Esophagus muscularis mucosa (tissue), 4 donors: ENCODE data around the gene UNC119B.

Experiments
- EP300 ChIP-seq: sonication (generic); formaldehyde crosslinking; IDR thresholded peaks from one replicate; pipeline ENCODE4 v1.6.1; 2017; ENCODE audit warnings: antibody characterized with exemption
- POLR2A ChIP-seq: fragments of 450-650 bp; IDR thresholded peaks from one replicate; pipeline ENCODE4 v1.6.1; 2017; ENCODE audit warnings: antibody characterized with exemption, moderate library complexity, mild to moderate bottlenecking, low read depth
- POLR2AphosphoS5 ChIP-seq, 2 donors: sonication (generic); formaldehyde crosslinking; IDR thresholded peaks; one replicate each; pipeline ENCODE4 v1.6.1; 2017; ENCODE audit warnings: antibody characterized with exemption in 2 of 2
- TF ChIP-seq, protein P1 (sequence below), 3 experiments: fragments of 200-600 bp in 2 of 3; fragments of 450-650 bp in 1 of 3; sonication (generic) in 2 of 3; IDR thresholded peaks; one replicate each; pipeline ENCODE4 v1.5.1; 2017 to 2019; ENCODE audit warnings: antibody characterized with exemption in 3 of 3, mild to moderate bottlenecking in 2 of 3, moderate library complexity in 1 of 3

- no peak for TF ChIP-seq POLR2A
- no peak for TF ChIP-seq POLR2AphosphoS5 (IDR thresholded peaks at IDR 0.05)
- TF ChIP-seq, protein P1, sequence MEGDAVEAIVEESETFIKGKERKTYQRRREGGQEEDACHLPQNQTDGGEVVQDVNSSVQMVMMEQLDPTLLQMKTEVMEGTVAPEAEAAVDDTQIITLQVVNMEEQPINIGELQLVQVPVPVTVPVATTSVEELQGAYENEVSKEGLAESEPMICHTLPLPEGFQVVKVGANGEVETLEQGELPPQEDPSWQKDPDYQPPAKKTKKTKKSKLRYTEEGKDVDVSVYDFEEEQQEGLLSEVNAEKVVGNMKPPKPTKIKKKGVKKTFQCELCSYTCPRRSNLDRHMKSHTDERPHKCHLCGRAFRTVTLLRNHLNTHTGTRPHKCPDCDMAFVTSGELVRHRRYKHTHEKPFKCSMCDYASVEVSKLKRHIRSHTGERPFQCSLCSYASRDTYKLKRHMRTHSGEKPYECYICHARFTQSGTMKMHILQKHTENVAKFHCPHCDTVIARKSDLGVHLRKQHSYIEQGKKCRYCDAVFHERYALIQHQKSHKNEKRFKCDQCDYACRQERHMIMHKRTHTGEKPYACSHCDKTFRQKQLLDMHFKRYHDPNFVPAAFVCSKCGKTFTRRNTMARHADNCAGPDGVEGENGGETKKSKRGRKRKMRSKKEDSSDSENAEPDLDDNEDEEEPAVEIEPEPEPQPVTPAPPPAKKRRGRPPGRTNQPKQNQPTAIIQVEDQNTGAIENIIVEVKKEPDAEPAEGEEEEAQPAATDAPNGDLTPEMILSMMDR (IDR thresholded peaks at IDR 0.05), result no peak
- no peak for TF ChIP-seq EP300
Measured at GRCh38 chr12:120733574-120733973, 23.3 kb downstream of the UNC119B start.
